Esophagus muscularis mucosa (tissue), 4 donors: Measurements from ENCODE around the gene NETO1. TPM values are rescaled to one million over a fixed set of nuclear protein-coding genes. Genes with fewer than 3 reads are reported as not detected.

Experiments used
- DNase-seq: peaks from one replicate; pipeline ENCODE4 v3.0.0-alpha.2; 2017; ENCODE audit errors: extremely low spot score
- H3K27ac ChIP-seq, 4 donors: fragments of 200-600 bp; sonication (generic); replicated peaks in 1 of 4; 1 replicate in 3 of 4; 2 replicates in 1 of 4; pipeline ENCODE4 v1.5.1; 2016 to 2019; ENCODE audit warnings: mild to moderate bottlenecking in 1 of 4
- H3K27me3 ChIP-seq, 4 donors: fragments of 200-600 bp; sonication (generic); one replicate each; pipeline versions ENCODE4 v1.5.1 to v1.6.0; 2016 to 2019
- H3K36me3 ChIP-seq, 4 donors: fragments of 200-600 bp; sonication (generic); one replicate each; pipeline ENCODE4 v1.5.1; 2016 to 2019
- H3K4me1 ChIP-seq, 4 donors: fragments of 200-600 bp; sonication (generic); one replicate each; pipeline ENCODE4 v1.5.1; 2016 to 2019
- H3K4me3 ChIP-seq, 4 donors: fragments of 200-600 bp; sonication (generic); 1 replicate in 2 of 4; 2 replicates in 2 of 4; pipeline ENCODE4 v1.5.1; 2016 to 2019; ENCODE audit warnings: mild to moderate bottlenecking in 4 of 4, moderate library complexity in 1 of 4
- H3K9me3 ChIP-seq, 4 donors: fragments of 200-600 bp; sonication (generic); 1 replicate in 3 of 4; 2 replicates in 1 of 4; pipeline ENCODE4 v1.5.1; 2016 to 2019
- CTCF ChIP-seq, 3 experiments: fragments of 200-600 bp in 2 of 3; fragments of 450-650 bp in 1 of 3; sonication (generic) in 2 of 3; IDR thresholded peaks; one replicate each; pipeline ENCODE4 v1.5.1; 2017 to 2019; ENCODE audit warnings: antibody characterized with exemption in 3 of 3, mild to moderate bottlenecking in 2 of 3, moderate library complexity in 1 of 3
- EP300 ChIP-seq: sonication (generic); formaldehyde crosslinking; IDR thresholded peaks from one replicate; pipeline ENCODE4 v1.6.1; 2017; ENCODE audit warnings: antibody characterized with exemption
- POLR2A ChIP-seq: fragments of 450-650 bp; IDR thresholded peaks from one replicate; pipeline ENCODE4 v1.6.1; 2017; ENCODE audit warnings: antibody characterized with exemption, moderate library complexity, mild to moderate bottlenecking, low read depth
- POLR2AphosphoS5 ChIP-seq, 2 donors: sonication (generic); formaldehyde crosslinking; IDR thresholded peaks; one replicate each; pipeline ENCODE4 v1.6.1; 2017; ENCODE audit warnings: antibody characterized with exemption in 2 of 2
- WGBS: methylation state at CpG from one replicate; pipeline ENCODE4 v1.1.5; 2018; 5-methylcytosine and 5-hydroxymethylcytosine counted together
- intact Hi-C: fragments of 100-400 bp; cut with DNase I; formaldehyde crosslinking; loops from one replicate; pipeline ENCODE4 v1.15.1; 2023
- total RNA-seq, 4 donors: library from RNA; depleted of rRNA; stranded (reverse); fragments of >200 nt; gene quantifications; one replicate each; pipeline versions ENCODE4 v1.1.0 to v1.2.1, GENCODE V29; 2016

The NETO1 gene
- total RNA-seq, 4 donors from 2014 or later = 0.13 to 0.50 (median 0.34) TPM; not detected in 1

- TF ChIP-seq POLR2AphosphoS5 (IDR thresholded peaks at IDR 0.05) = no peak
- WGBS = 59% methylated on average over 4 of the region's 4 CpGs
- H3K4me1 ChIP-seq = no peaks in the 10 kb centered on the region
- no peak overlapping the region for H3K4me3 ChIP-seq
- no peaks in the 10 kb centered on the region for H3K27me3 ChIP-seq
- no peaks in the 10 kb centered on the region for H3K9me3 ChIP-seq
- H3K27ac ChIP-seq = no peak overlapping the region
- intact Hi-C loops = no loop called here
- no peaks in the 10 kb centered on the region for H3K36me3 ChIP-seq
- DNase-seq = no peak
These were observed 31.6 kb upstream of the NETO1 start for GRCh38 chr18:72899338-72899737.

GRCh38 chr18:72898870-72899269 lies 31.1 kb upstream of the NETO1 start:
- intact Hi-C loops = no loop called here
- Histone ChIP-seq H3K36me3 (no peaks in the 10 kb centered on the region), H3K27ac (no peak overlapping the region), H3K4me3 (no peak overlapping the region), H3K27me3 (no peaks in the 10 kb centered on the region), H3K4me1 (no peaks in the 10 kb centered on the region), H3K9me3 (no peaks in the 10 kb centered on the region)
- TF ChIP-seq POLR2AphosphoS5 (IDR thresholded peaks at IDR 0.05) (no peak), EP300 (no peak), CTCF (IDR thresholded peaks at IDR 0.05) (no peak), POLR2A (no peak)
- no peak for DNase-seq
- 59% methylated on average over 3 of the region's 3 CpGs for WGBS

GRCh38 chr18:72895548-72895947 lies 27.8 kb upstream of the NETO1 start:
- no peak for DNase-seq
- intact Hi-C loops = no loop called here
- Histone ChIP-seq H3K9me3 (no peaks in the 10 kb centered on the region), H3K27me3 (no peaks in the 10 kb centered on the region), H3K4me3 (no peak overlapping the region), H3K4me1 (no peaks in the 10 kb centered on the region), H3K27ac (no peak overlapping the region), H3K36me3 (no peaks in the 10 kb centered on the region)
- TF ChIP-seq CTCF (IDR thresholded peaks at IDR 0.05) (no peak), POLR2AphosphoS5 (IDR thresholded peaks at IDR 0.05) (no peak), EP300 (no peak), POLR2A (no peak)
- 55% methylated on average over 2 of the region's 2 CpGs for WGBS

GRCh38 chr18:72878561-72878960 lies 10.8 kb upstream of the NETO1 start:
- H3K9me3 ChIP-seq = no peaks in the 10 kb centered on the region
- no peaks in the 10 kb centered on the region for H3K4me1 ChIP-seq
- no peak overlapping the region for H3K4me3 ChIP-seq
- H3K27ac ChIP-seq = no peak overlapping the region
- no peaks in the 10 kb centered on the region for H3K36me3 ChIP-seq
- TF ChIP-seq POLR2AphosphoS5 (IDR thresholded peaks at IDR 0.05) (no peak), CTCF (IDR thresholded peaks at IDR 0.05) (no peak), EP300 (no peak), POLR2A (no peak)
- peaks cover 0 to 6% (median 0%) of the 10 kb centered on the region in 4 donors for H3K27me3 ChIP-seq
- WGBS = 83% methylated on average over 3 of the region's 3 CpGs
- DNase-seq = peak; percentile 55
- intact Hi-C loops = no loop called here

- intact Hi-C loops = no loop called here
These were observed 10.4 kb upstream of the NETO1 start for GRCh38 chr18:72878143-72878542.

More at GRCh38 chr18:72878143-72878542, 10.4 kb upstream of the NETO1 start:
- WGBS = 86% methylated on average over 2 of the region's 2 CpGs
- Histone ChIP-seq H3K4me1 (no peaks in the 10 kb centered on the region), H3K4me3 (no peak overlapping the region), H3K27me3 (peaks cover 0 to 2% (median 0%) of the 10 kb centered on the region in 4 donors), H3K9me3 (no peaks in the 10 kb centered on the region), H3K27ac (no peak overlapping the region), H3K36me3 (no peaks in the 10 kb centered on the region)
- peak; percentile 72 for DNase-seq
- no peak for TF ChIP-seq CTCF (IDR thresholded peaks at IDR 0.05)
- TF ChIP-seq POLR2AphosphoS5 (IDR thresholded peaks at IDR 0.05) = no peak
- TF ChIP-seq POLR2A = no peak
- TF ChIP-seq EP300 = no peak
